IPS DF 6.9 (cell line): ENCODE data around the gene FBXW2.
"Not testable (repeated sequence)": the region's sequence is repeated elsewhere in the genome, so short reads cannot be mapped to it uniquely, and the experiment has no call there.

ENCODE experiments used
- DNase-seq: peaks from one replicate; pipeline ENCODE4 v3.0.0-alpha.2; 2013; ENCODE audit warnings: low read depth, low spot score
- H3K27ac ChIP-seq: one replicate; pipeline ENCODE4 v1.5.1; 2013; ENCODE audit warnings: low read length, control low read depth
- H3K27me3 ChIP-seq: 2 replicates; pipeline ENCODE4 v1.6.1; 2013; ENCODE audit warnings: mild to moderate bottlenecking, low read length; ENCODE audit not compliant: control insufficient read depth, insufficient read depth
- H3K36me3 ChIP-seq: 2 replicates; pipeline ENCODE4 v1.6.1; 2013; ENCODE audit warnings: low read length; ENCODE audit not compliant: control insufficient read depth, insufficient read depth
- H3K4me1 ChIP-seq: 2 replicates; pipeline ENCODE4 v1.6.1; 2013; ENCODE audit warnings: low read length; ENCODE audit not compliant: control insufficient read depth, insufficient read depth
- H3K4me3 ChIP-seq: 2 replicates; pipeline ENCODE4 v1.5.1; 2013; ENCODE audit warnings: mild to moderate bottlenecking, low read length
- H3K9me3 ChIP-seq: 2 replicates; pipeline ENCODE4 v1.6.1; 2013; ENCODE audit warnings: low read length, inconsistent platforms; ENCODE audit not compliant: control insufficient read depth, insufficient read depth
- WGBS: extraction: QIAGEN DNeasy Blood & Tissue Kit; methylation state at CpG from one replicate; pipeline ENCODE4 v1.1.7; 2013; ENCODE audit warnings: mixed read lengths, missing lambda C conversion rate; ENCODE audit not compliant: insufficient read length, insufficient coverage; 5-methylcytosine and 5-hydroxymethylcytosine counted together

Gene FBXW2

DNA sequence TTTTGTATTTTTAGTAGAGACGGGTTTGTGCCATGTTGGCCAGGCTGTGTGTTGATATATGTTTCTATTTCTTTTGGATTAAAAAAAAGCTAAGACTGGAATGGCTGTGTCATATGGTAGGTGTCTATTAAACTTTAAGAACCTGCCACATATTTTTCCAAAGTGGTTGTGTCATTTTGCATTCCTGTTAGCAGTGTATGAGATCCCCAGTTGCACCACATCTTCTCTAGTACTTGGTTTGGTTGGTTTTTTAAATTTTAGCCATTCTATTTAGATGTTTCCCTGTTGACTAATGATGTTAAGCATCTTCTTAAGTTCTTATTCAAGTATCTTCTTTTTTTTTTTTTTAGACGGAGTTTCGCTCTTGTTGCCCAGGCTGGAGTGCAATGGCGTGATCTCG, 42.8 kb downstream of the FBXW2 start:
- no peak for DNase-seq
- WGBS, result no CpG with 5 or more reads among the region's 5 CpGs
- Histone ChIP-seq H3K4me1 (no peaks in the 10 kb centered on the region), H3K4me3 (no peak overlapping the region), H3K9me3 (no peaks in the 10 kb centered on the region), H3K27ac (no peak overlapping the region), H3K36me3 (no peaks in the 10 kb centered on the region), H3K27me3 (no peaks in the 10 kb centered on the region)

DNA sequence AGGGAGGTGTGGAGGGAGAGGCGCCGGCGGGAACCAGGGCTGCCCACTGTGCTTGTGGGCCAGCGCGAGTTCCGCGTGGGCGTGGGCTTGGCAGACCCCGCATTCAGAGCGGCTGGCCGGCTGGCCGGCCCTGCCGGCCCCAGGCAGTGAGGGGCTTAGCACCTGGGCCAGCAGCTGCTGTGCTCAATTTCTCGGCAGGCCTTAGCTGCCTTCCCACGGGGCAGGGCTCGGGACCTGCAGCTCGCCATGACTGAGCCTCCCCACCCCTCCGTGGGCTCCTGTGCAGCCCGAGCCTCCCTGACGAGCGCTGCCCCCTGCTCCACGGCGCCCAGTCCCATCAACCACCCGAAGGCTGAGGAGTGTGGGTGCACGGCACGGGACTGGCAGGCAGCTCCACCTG, 46.9 kb downstream of the FBXW2 start:
- H3K9me3 ChIP-seq, H3K27me3 ChIP-seq, H3K4me3 ChIP-seq, H3K27ac ChIP-seq, DNase-seq, H3K36me3 ChIP-seq, H3K4me1 ChIP-seq: not testable (repeated sequence)
- no CpG with 5 or more reads among the region's 26 CpGs for WGBS

DNA sequence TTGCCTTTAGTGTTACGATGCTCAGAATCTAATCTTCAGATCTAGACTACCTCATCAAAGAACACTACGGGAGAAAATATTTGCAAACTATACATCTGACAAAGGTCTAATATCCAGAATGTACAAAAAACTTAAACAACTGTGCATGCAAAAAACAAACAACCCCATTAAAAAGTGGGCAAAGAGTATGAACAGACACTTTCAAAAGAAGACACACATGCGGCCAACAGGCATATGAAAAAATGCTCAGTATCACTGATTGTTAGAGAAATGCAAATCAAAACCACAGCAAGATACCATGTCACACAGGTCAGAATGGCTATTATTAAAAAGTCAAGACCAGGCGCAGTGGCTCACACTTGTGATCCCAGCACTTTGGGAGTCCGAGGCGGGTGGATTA, 47.9 kb downstream of the FBXW2 start:
- H3K27ac ChIP-seq, result no peak overlapping the region
- no peak overlapping the region for H3K4me3 ChIP-seq
- H3K9me3 ChIP-seq, result no peaks in the 10 kb centered on the region
- no peak for DNase-seq
- H3K4me1 ChIP-seq, result no peaks in the 10 kb centered on the region
- no CpG with 5 or more reads among the region's 6 CpGs for WGBS
- no peaks in the 10 kb centered on the region for H3K36me3 ChIP-seq
- no peaks in the 10 kb centered on the region for H3K27me3 ChIP-seq

DNA sequence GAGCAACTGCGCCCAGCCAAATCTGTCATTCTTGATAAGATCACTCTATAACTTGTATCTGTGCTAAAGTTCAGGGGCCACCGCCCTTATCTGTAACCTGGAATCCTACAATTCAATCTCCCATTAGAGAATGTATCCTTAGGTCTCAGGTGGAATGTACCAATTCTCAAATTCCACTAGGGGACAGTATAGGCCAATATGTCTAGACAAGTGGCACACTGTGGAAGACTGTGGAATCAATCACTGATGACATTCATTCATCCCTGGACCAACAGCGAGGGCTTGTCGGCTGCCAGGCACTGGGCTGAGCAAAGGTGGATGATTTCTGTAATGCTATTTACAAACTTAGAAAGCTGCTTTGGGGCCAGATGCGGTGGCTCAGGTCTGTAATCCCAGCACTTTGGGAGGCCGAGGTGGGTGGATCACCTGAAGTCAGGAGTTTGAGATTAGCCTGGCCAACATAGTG, 50.2 kb downstream of the FBXW2 start:
- Histone ChIP-seq H3K27me3 (no peaks in the 10 kb centered on the region), H3K27ac (no peak overlapping the region), H3K4me1 (no peaks in the 10 kb centered on the region), H3K9me3 (no peaks in the 10 kb centered on the region), H3K4me3 (no peak overlapping the region), H3K36me3 (no peaks in the 10 kb centered on the region)
- no peak for DNase-seq
- WGBS, result no CpG with 5 or more reads among the region's 6 CpGs

DNA sequence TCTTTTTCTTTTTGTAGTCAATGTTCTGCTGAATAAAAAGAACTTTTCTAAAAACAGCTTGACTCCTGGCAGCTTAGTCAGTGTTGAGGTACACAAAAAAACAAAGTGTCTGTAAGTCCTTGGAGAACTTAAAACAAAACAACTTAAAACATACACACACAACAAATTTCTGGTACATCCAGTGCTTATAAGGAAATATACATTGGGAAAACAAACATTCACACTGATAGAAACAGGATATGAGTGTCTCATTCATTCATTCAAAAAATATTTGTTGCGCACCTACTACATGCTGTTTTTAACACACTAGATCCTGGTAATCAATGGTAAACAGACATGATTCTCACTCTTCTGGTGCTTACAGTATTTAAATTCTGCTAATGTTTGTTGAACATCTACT, 51.5 kb downstream of the FBXW2 start:
- H3K36me3 ChIP-seq, result no peaks in the 10 kb centered on the region
- no CpG with 5 or more reads among the region's 1 CpG for WGBS
- no peak overlapping the region for H3K4me3 ChIP-seq
- no peak overlapping the region for H3K27ac ChIP-seq
- no peaks in the 10 kb centered on the region for H3K9me3 ChIP-seq
- H3K27me3 ChIP-seq, result no peaks in the 10 kb centered on the region
- no peaks in the 10 kb centered on the region for H3K4me1 ChIP-seq
- DNase-seq, result no peak

DNA sequence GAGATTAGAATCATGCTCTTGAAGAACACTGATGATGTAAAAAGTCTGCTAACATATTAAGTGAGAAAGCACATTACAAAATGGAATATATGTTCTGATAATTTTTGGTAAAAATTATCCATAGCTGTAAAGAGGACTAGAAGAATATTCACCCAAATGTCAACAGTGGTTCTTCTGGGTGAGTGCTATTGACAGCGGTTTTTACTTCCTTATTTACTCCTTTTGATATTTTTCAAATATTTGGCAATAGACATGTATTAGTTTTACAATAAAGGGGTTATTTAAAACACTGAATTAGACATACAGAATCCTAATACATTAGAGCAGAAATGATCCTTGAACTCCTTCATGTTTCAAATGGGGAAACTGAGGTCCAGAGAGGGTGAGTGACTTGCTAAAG, 52.0 kb downstream of the FBXW2 start:
- no CpG with 5 or more reads among the region's 1 CpG for WGBS
- H3K27ac ChIP-seq, result no peak overlapping the region
- no peak overlapping the region for H3K4me3 ChIP-seq
- no peaks in the 10 kb centered on the region for H3K4me1 ChIP-seq
- H3K9me3 ChIP-seq, result no peaks in the 10 kb centered on the region
- H3K27me3 ChIP-seq, result no peaks in the 10 kb centered on the region
- no peaks in the 10 kb centered on the region for H3K36me3 ChIP-seq
- no peak for DNase-seq

DNA sequence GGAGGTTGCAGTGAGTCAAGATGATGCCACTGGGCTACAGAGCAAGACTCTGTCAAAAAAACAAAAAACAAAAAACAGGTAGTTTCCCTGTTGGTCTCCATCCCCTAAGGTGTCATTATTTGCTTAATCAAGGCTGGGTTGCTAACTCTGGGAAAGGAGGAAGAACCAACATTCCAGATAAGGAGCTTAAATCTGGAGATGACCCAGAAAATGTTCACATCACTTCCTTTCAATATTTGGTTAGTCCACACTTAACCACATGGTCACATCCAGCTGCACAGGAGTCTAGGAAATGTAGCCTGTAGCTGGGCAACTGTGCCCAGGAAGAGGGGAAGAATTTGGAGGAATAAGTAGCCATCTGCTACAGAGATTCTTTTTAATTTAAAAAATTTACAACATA, 53.1 kb downstream of the FBXW2 start:
- H3K27ac ChIP-seq, result no peak overlapping the region
- no peaks in the 10 kb centered on the region for H3K9me3 ChIP-seq
- H3K36me3 ChIP-seq, result no peaks in the 10 kb centered on the region
- no peaks in the 10 kb centered on the region for H3K27me3 ChIP-seq
- H3K4me3 ChIP-seq, result no peak overlapping the region
- no peak for DNase-seq
- no peaks in the 10 kb centered on the region for H3K4me1 ChIP-seq

DNA sequence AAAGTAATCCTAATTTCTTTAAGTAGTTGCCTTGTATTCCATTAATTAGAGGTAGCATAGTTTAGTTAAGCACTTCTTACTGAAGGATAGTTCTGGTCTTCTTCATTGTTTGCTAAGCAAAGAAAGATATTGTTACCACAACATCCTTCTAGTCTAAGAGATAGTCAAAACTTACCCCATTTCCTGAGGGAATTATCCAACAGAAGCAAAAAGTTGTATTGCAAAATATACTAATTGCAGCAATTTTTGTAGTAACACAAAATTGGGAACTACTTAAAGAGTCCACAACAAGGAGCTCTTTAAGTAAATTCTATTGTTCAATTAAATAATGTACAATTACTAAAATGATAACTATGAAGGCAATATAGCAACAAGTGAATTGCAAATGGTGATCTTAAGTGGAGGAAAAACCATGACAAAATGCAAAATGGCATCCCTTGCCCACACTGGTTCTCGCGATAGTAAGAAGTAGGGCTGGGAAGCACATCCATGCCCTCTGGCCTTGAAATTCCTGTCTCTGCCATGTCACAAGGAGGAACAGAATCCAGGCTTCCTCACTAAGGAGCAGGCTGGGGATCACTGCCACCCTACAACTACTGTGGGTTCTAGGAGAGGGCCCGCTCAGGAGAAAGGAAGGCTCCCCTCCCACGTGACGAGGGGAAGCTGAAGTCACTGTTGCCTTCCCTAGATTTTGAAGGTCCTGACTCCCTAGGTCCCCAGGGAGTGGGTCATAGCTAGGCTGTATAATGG, 55.6 kb downstream of the FBXW2 start:
- no peak overlapping the region for H3K27ac ChIP-seq
- no CpG with 5 or more reads among the region's 5 CpGs for WGBS

DNA sequence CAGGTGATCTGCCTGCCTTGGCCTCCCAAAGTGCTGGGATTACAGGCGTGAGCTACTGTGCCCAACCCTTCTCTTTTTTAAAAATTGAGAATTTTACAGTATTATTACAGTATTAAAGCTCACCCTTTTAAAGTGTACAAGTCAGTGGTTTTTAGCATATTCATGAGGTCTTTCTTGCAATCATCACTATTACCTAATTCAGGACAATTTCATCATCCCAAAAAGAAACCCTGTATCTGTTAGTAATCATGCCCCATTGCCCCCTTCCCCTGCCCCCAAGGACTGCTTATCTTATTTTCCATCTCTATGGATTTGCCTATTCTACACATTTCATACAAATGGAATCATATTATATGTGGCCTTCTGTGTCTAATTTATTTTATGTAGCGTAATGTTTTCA, 56.3 kb downstream of the FBXW2 start:
- no peaks in the 10 kb centered on the region for H3K36me3 ChIP-seq
- no peaks in the 10 kb centered on the region for H3K9me3 ChIP-seq
- no peaks in the 10 kb centered on the region for H3K4me1 ChIP-seq
- no CpG with 5 or more reads among the region's 2 CpGs for WGBS
- no peak overlapping the region for H3K27ac ChIP-seq
- H3K27me3 ChIP-seq, result no peaks in the 10 kb centered on the region
- H3K4me3 ChIP-seq, result no peak overlapping the region
- no peak for DNase-seq

More for the DNA sequence above, 55.6 kb downstream of the FBXW2 start:
- Histone ChIP-seq H3K4me3 (no peak overlapping the region), H3K9me3 (no peaks in the 10 kb centered on the region), H3K4me1 (no peaks in the 10 kb centered on the region), H3K36me3 (no peaks in the 10 kb centered on the region), H3K27me3 (no peaks in the 10 kb centered on the region)
- DNase-seq, result no peak

DNA sequence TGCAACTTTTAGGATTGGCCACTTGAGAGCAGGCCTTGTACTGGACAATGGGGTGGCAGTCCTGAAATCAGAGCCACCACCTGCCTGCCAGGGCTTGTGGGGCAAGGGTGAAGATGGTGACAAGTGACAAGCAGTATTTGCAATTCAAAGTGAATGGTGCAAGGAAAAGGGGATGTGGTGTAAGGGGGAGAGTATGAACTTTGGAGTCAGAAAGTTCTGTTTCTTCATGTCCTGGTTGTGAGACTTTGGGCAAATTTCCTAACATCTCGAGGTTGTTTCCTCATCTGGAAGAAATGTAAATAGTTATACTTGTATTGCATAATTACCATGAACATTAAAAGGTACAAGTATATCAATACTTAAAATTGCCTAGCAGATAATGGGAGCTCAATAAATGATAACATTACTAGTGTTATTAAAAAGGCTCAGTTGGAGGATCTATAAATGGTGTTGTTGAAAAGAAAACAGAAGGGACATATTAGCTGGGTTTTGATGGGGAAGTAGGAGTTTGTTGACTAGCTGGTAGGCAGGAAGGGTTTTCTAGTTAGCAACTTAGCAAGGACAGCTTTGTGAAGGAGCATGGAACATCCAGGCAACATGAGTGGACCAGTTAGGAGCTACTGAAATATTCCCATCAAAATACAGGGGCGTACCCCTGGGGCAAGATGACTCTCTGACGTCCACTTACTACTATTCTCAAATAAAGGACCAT, 57.6 kb downstream of the FBXW2 start:
- Histone ChIP-seq H3K27me3 (no peaks in the 10 kb centered on the region), H3K27ac (no peak overlapping the region), H3K36me3 (no peaks in the 10 kb centered on the region), H3K9me3 (no peaks in the 10 kb centered on the region), H3K4me1 (no peaks in the 10 kb centered on the region), H3K4me3 (no peak overlapping the region)
- no CpG with 5 or more reads among the region's 3 CpGs for WGBS
- DNase-seq, result no peak
